GM12878 (cell line): Measurements from ENCODE around the gene PRRT1B. TPM values are rescaled to one million over a fixed set of nuclear protein-coding genes. Genes with fewer than 3 reads are reported as not detected.

Experiments
- ATAC-seq: fragments of 200-7000 bp; cut with Tn5 transposase; 3 replicates; pipeline ENCODE4 v1.9.1; 2020; ENCODE audit warnings: mild to moderate bottlenecking, moderate library complexity
- BruUV-seq: library from RNA; stranded (reverse); fragments of 400-500 nt; replicated peaks from 2 replicates; lab custom pipeline; 2021; lab: Mats Ljungman, UMichigan
- CTCF ChIA-PET: fragments of 300-600 bp; sonication (Branson Sonifier 250); formaldehyde crosslinking; extraction: SDS; loops from one replicate; lab custom pipeline; 2021; ENCODE audit warnings: inconsistent platforms; lab: Yijun Ruan, JAX
- POLR2A ChIA-PET: fragments of 350-600 bp; formaldehyde crosslinking; extraction: SDS; loops from one replicate; lab custom pipeline; 2021; ENCODE audit warnings: inconsistent platforms; lab: Charles Lee
- RAD21 ChIA-PET: fragments of 300-600 bp; sonication (Branson Sonifier 250); formaldehyde crosslinking; loops from one replicate; lab custom pipeline; 2023; ENCODE audit warnings: antibody characterized with exemption; ENCODE audit not compliant: unreplicated experiment; lab: Charles Lee
- SMC1A ChIA-PET: fragments of 300-600 bp; sonication (Branson Sonifier 250); formaldehyde crosslinking; loops from one replicate; lab custom pipeline; 2023; ENCODE audit not compliant: unreplicated experiment, uncharacterized antibody; lab: Charles Lee
- DNase-seq: peaks from one replicate; pipeline ENCODE4 v3.0.0-alpha.2; 2011; ENCODE audit warnings: low read depth, low spot score
- FAIRE-seq: peaks from 3 replicates; lab custom pipeline; 2011; peaks lifted over from hg19 to GRCh38; lab: Jason Lieb, UNC
- H2AFZ ChIP-seq: 2 replicates; pipeline ENCODE4 v1.6.0; 2011; ENCODE audit warnings: low read depth, low read length, control low read depth; ENCODE audit not compliant: control insufficient read depth
- H3K27ac ChIP-seq: 2 replicates; pipeline ENCODE4 v1.5.1; 2011; ENCODE audit warnings: control low read depth; ENCODE audit not compliant: control insufficient read depth, insufficient read depth
- H3K27me3 ChIP-seq, 2 experiments: replicated peaks in 1 of 2; 2 replicates each; pipeline versions ENCODE4 v1.6.0 to v1.6.1; 2011; ENCODE audit warnings: low read length in 1 of 2; ENCODE audit not compliant: control insufficient read depth in 2 of 2, insufficient read depth in 2 of 2
- H3K36me3 ChIP-seq, 2 experiments: 2 replicates each; pipeline ENCODE4 v1.5.1; 2011; ENCODE audit warnings: low read length in 1 of 2; ENCODE audit not compliant: control insufficient read depth in 2 of 2, insufficient read depth in 2 of 2
- H3K4me1 ChIP-seq: 2 replicates; pipeline ENCODE4 v1.6.1; 2011; ENCODE audit warnings: mild to moderate bottlenecking, low read length, moderate library complexity, mixed read lengths; ENCODE audit not compliant: control insufficient read depth, insufficient read depth
- H3K4me2 ChIP-seq: 2 replicates; pipeline ENCODE4 v1.6.0; 2011; ENCODE audit warnings: control low read depth; ENCODE audit not compliant: control insufficient read depth, insufficient read depth
- H3K4me3 ChIP-seq: fragments of 200-600 bp; sonication (generic); 2 replicates; pipeline ENCODE4 v1.5.1; 2016
- H3K79me2 ChIP-seq: 2 replicates; pipeline ENCODE4 v1.6.0; 2011; ENCODE audit warnings: low read length; ENCODE audit not compliant: control insufficient read depth, insufficient read depth
- H3K9ac ChIP-seq: 2 replicates; pipeline ENCODE4 v1.8.0; 2011; ENCODE audit warnings: low read length, control low read depth, mixed read lengths; ENCODE audit not compliant: control insufficient read depth, insufficient read depth
- H3K9me3 ChIP-seq: replicated peaks from 3 replicates; pipeline ENCODE4 v1.5.1; 2011; ENCODE audit warnings: mild to moderate bottlenecking, low read length; ENCODE audit not compliant: control insufficient read depth, insufficient read depth
- H4K20me1 ChIP-seq: 2 replicates; pipeline ENCODE4 v1.6.0; 2011; ENCODE audit not compliant: control insufficient read depth, insufficient read depth
- BMI1 ChIP-seq: fragments of 450-650 bp; IDR thresholded peaks from 2 replicates; pipeline ENCODE4 v1.6.1; 2016; ENCODE audit warnings: mild to moderate bottlenecking, moderate library complexity, borderline replicate concordance
- FOXK2 ChIP-seq: fragments of 450-650 bp; IDR thresholded peaks from 2 replicates; pipeline ENCODE4 v1.6.1; 2017; ENCODE audit warnings: mild to moderate bottlenecking, moderate library complexity
- NR2C1 ChIP-seq: fragments of 450-650 bp; IDR thresholded peaks from 2 replicates; pipeline ENCODE4 v1.6.1; 2017; ENCODE audit warnings: antibody characterized with exemption, mild to moderate bottlenecking, moderate library complexity
- POLR2A ChIP-seq: IDR thresholded peaks from 2 replicates; pipeline ENCODE4 v1.6.1; 2011; ENCODE audit warnings: low read depth, mild to moderate bottlenecking, low read length
- REST ChIP-seq: IDR thresholded peaks from 2 replicates; pipeline ENCODE4 v1.6.1; 2012; ENCODE audit warnings: mild to moderate bottlenecking, low read depth, low read length
- RUNX3 ChIP-seq: IDR thresholded peaks from 2 replicates; pipeline ENCODE4 v1.6.1; 2012; ENCODE audit warnings: low read length, inconsistent platforms
- TCF7 ChIP-seq: IDR thresholded peaks from 2 replicates; pipeline ENCODE4 v1.6.1; 2014; ENCODE audit warnings: antibody characterized with exemption, borderline replicate concordance
- ZNF24 ChIP-seq: fragments of 450-650 bp; IDR thresholded peaks from 2 replicates; pipeline ENCODE4 v1.6.1; 2017; ENCODE audit warnings: antibody characterized with exemption, mild to moderate bottlenecking
- WGBS: methylation state at CpG from one replicate; pipeline ENCODE4 v1.1.6; 2016; ENCODE audit warnings: low lambda C conversion rate; ENCODE audit not compliant: insufficient replicate concordance, insufficient coverage; ENCODE audit errors: missing lambda C conversion rate; 5-methylcytosine and 5-hydroxymethylcytosine counted together
- in situ Hi-C: fragments of 300-500 bp; cut with MboI; formaldehyde crosslinking; loops from 9 replicates; pipeline ENCODE4 v1.14.3; 2018; ENCODE audit warnings: mixed read lengths
- intact Hi-C: fragments of 100-400 bp; cut with micrococcal nuclease; formaldehyde crosslinking; loops from one replicate; pipeline ENCODE4 v1.14.2; 2022; ENCODE audit not compliant: unreplicated experiment
- polyA plus RNA-seq, 11 experiments: library from polyadenylated mRNA; depleted of rRNA in 4 of 11; unstranded in 6 of 11; stranded (reverse) in 5 of 11; fragments of >200 nt; fragmentation: Nextera tagmentation in 4 of 11; fragmentation: Illumina TruSeq in 1 of 11; extraction: Ambion mirVana in 4 of 11; extraction: Trizol in 1 of 11; gene quantifications; 1 replicate in 1 of 11; 2 replicates in 10 of 11; pipeline versions ENCODE4 v1.2.1 to v1.2.3, GENCODE V29; 2011 to 2016; ENCODE audit warnings: inconsistent platforms in 2 of 11, missing spikeins in 2 of 11, low read depth in 1 of 11
- total RNA-seq, 4 experiments: library from RNA; depleted of rRNA in 3 of 4; stranded (reverse); fragments of >200 nt in 3 of 4; fragmentation: Illumina TruSeq in 1 of 4; extraction: Trizol in 1 of 4; gene quantifications; 2 replicates each; pipeline versions ENCODE4 v1.2.1 to v1.2.3, GENCODE V29; 2013 to 2021
- TF ChIP-seq, protein P1 (sequence below): fragments of 450-650 bp; IDR thresholded peaks from 2 replicates; pipeline ENCODE4 v1.6.1; 2014; ENCODE audit warnings: mild to moderate bottlenecking
- TF ChIP-seq, protein P2 (sequence below): IDR thresholded peaks from 2 replicates; pipeline ENCODE4 v1.6.1; 2012; ENCODE audit warnings: low read depth, low read length, improper control_type of control experiment

The PRRT1B gene
- total and polyA plus RNA-seq, 10 of the 15 experiments (the other 5 are each of a cell fraction or from before 2014, with no cell fraction given), result not detected

DNA sequence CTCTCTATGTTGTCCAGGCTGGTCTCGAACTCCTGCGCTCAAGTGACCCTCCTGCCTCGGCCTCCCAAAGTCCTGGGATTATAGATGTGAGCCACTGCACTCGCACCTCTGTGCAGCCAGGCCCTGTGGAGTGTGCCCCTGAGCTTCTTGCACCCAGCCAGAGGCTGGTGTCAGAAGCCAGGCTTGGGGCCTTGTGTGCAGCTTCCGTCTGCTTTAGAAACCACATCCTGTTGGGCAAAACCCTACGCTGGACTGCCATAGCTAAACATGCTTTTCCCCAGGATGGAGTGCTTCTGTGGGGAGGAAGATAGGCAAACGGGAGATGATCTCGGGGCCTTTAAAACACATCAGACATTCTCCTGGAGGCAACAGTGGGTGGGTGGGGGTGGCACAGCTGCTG is 40.1 kb downstream of the PRRT1B start:
- no peak for FAIRE-seq
- H3K79me2 ChIP-seq, result no peaks in the 10 kb centered on the region
- TF ChIP-seq FOXK2, result no peak
- TF ChIP-seq RUNX3, result peak; percentile 58
- TF ChIP-seq, protein P1, sequence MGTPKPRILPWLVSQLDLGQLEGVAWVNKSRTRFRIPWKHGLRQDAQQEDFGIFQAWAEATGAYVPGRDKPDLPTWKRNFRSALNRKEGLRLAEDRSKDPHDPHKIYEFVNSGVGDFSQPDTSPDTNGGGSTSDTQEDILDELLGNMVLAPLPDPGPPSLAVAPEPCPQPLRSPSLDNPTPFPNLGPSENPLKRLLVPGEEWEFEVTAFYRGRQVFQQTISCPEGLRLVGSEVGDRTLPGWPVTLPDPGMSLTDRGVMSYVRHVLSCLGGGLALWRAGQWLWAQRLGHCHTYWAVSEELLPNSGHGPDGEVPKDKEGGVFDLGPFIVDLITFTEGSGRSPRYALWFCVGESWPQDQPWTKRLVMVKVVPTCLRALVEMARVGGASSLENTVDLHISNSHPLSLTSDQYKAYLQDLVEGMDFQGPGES, result no peak
- H2AFZ ChIP-seq, result no peak overlapping the region
- in situ Hi-C loops, result loop anchor here (25.0 kb wide), 1 partner anchor 652 kb away; no protein-coding TSS in a partner anchor
- H4K20me1 ChIP-seq, result no peaks in the 10 kb centered on the region
- SMC1A ChIA-PET, result interaction anchor here (0.8 kb wide), 1 partner anchor 53 kb away, joined by 3 read pairs; no protein-coding TSS in a partner anchor
- POLR2A ChIA-PET, result interaction anchor here (0.6 to 1.0 kb wide), 4 partner anchors 134 to 173 kb away, joined by 3 to 10 read pairs (median 7); no protein-coding TSS in a partner anchor
- no peaks in the 10 kb centered on the region for H3K9me3 ChIP-seq
- H3K27me3 ChIP-seq, result no peaks in the 10 kb centered on the region
- no peak overlapping the region for H3K9ac ChIP-seq
- H3K36me3 ChIP-seq, result peaks cover 19 to 43% of the 10 kb centered on the region in 2 experiments
- no peak overlapping the region for H3K4me2 ChIP-seq
- ATAC-seq, result peak; percentile 71
- peaks cover 5% of the 10 kb centered on the region; the same call in 1 of the 2 replicates for H3K4me1 ChIP-seq
- CTCF ChIA-PET, result interaction anchor here (0.9 to 1.9 kb wide), 2 partner anchors 157 to 159 kb away, joined by 3 to 8 read pairs; no protein-coding TSS in a partner anchor
- no peak overlapping the region for H3K27ac ChIP-seq
- no peak for DNase-seq
- 44% methylated on average over 8 of the region's 8 CpGs for WGBS
- RAD21 ChIA-PET, result interaction anchor here (0.6 to 1.0 kb wide), 2 partner anchors 159 to 397 kb away, joined by 3 to 5 read pairs; no protein-coding TSS in a partner anchor
- intact Hi-C loops, result no loop called here
- no peak overlapping the region for H3K4me3 ChIP-seq
- no TSS peak for BruUV-seq

- no TSS peak for BruUV-seq
- 87% methylated on average over 9 of the region's 9 CpGs for WGBS
- ATAC-seq (no peak), DNase-seq (no peak), FAIRE-seq (no peak)
- Histone ChIP-seq H3K27ac (no peak overlapping the region), H2AFZ (no peak overlapping the region), H3K27me3 (no peaks in the 10 kb centered on the region), H4K20me1 (no peaks in the 10 kb centered on the region), H3K4me2 (no peak overlapping the region), H3K9me3 (no peaks in the 10 kb centered on the region), H3K36me3 (peaks cover 27 to 46% of the 10 kb centered on the region in 2 experiments), H3K4me3 (no peak overlapping the region), H3K79me2 (no peaks in the 10 kb centered on the region), H3K9ac (no peak overlapping the region), H3K4me1 (0 out of 2 replicates have a peak, but pooled peaks cover 5% of the 10 kb centered on the region)
- ChIA-PET SMC1A (interaction anchor here (0.9 to 1.9 kb wide), 2 partner anchors 156 to 157 kb away, joined by 3 to 6 read pairs; no protein-coding TSS in a partner anchor), CTCF (interaction anchor here (1.6 kb wide), 1 partner anchor 156 kb away, joined by 3 read pairs; no protein-coding TSS in a partner anchor), POLR2A (no interaction called here), RAD21 (no interaction called here)
- intact Hi-C loops (no loop called here), in situ Hi-C loops (loop anchor here (25.0 kb wide), 1 partner anchor 650 kb away; no protein-coding TSS in a partner anchor)
- no peak for TF ChIP-seq REST
- TF ChIP-seq, protein P2, sequence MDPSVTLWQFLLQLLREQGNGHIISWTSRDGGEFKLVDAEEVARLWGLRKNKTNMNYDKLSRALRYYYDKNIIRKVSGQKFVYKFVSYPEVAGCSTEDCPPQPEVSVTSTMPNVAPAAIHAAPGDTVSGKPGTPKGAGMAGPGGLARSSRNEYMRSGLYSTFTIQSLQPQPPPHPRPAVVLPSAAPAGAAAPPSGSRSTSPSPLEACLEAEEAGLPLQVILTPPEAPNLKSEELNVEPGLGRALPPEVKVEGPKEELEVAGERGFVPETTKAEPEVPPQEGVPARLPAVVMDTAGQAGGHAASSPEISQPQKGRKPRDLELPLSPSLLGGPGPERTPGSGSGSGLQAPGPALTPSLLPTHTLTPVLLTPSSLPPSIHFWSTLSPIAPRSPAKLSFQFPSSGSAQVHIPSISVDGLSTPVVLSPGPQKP, result no peak
- TF ChIP-seq POLR2A, result peak; percentile 46; the same call in 1 of the 2 replicates
- no peak for TF ChIP-seq NR2C1
- no peak for TF ChIP-seq TCF7
- TF ChIP-seq ZNF24, result no peak
- TF ChIP-seq BMI1, result no peak
Measured at GRCh38 chr9:131587331-131587730, 42.0 kb downstream of the PRRT1B start.
